HEK293T (cell line): ENCODE measurements around the gene TXNRD2.

Experiments used
- BHLHE40 ChIP-seq: fragments of 450-650 bp; IDR thresholded peaks from 2 replicates; pipeline ENCODE4 v1.6.1; 2016; ENCODE audit warnings: mild to moderate bottlenecking, moderate library complexity, borderline replicate concordance
- FOXA1 ChIP-seq: fragments of 450-650 bp; IDR thresholded peaks from 2 replicates; pipeline ENCODE4 v1.6.1; 2016; ENCODE audit warnings: mild to moderate bottlenecking
- FOXM1 ChIP-seq: fragments of 450-650 bp; IDR thresholded peaks from 2 replicates; pipeline ENCODE4 v1.6.1; 2017; ENCODE audit warnings: mild to moderate bottlenecking, borderline replicate concordance
- HDGF ChIP-seq: fragments of 450-650 bp; IDR thresholded peaks from 2 replicates; pipeline ENCODE4 v1.6.1; 2017; ENCODE audit warnings: antibody characterized with exemption, borderline replicate concordance
- L3MBTL2 ChIP-seq: fragments of 450-650 bp; conservative IDR thresholded peaks from 2 replicates; pipeline ENCODE4 v1.6.1; 2016; ENCODE audit warnings: mild to moderate bottlenecking
- NFRKB ChIP-seq: fragments of 450-650 bp; IDR thresholded peaks from 2 replicates; pipeline ENCODE4 v1.6.1; 2016; ENCODE audit warnings: mild to moderate bottlenecking, moderate library complexity
- SP1 ChIP-seq: fragments of 450-650 bp; IDR thresholded peaks from 2 replicates; pipeline ENCODE4 v1.6.1; 2017
- SUZ12 ChIP-seq: fragments of 450-650 bp; IDR thresholded peaks from 2 replicates; pipeline ENCODE4 v1.6.1; 2016; ENCODE audit warnings: mild to moderate bottlenecking

DNA sequence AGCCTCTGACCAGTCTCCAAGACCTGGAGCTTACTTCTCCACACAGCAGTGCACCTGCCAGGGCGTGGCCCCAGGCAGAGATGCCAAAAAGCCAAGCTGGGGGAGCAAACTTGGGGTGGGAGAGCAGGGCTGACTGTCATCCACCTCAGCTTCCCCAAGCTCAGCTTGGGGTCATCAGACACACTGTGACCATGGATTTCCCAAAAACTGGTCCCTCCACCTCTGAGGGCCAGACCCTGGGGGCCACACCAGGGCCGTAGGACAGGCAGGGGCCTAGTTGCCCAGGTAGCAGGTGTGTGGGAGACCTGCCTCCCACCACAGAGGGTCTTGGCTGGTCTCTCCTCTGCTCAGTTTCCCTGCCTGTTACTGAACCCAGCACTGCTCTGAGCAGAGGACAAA lies 44.4 kb upstream of the TXNRD2 start:
- TF ChIP-seq SUZ12 (no peak), FOXA1 (no peak), BHLHE40 (no peak), L3MBTL2 (no peak), SP1 (no peak), HDGF (no peak), NFRKB (no peak), FOXM1 (no peak)
